Gastrocnemius medialis (tissue), 4 donors: ENCODE measurements around the gene PLEKHG7. TPM values are rescaled to one million over a fixed set of nuclear protein-coding genes. Genes with fewer than 3 reads are reported as not detected.

Experiments
- ATAC-seq, 2 donors: fragments of 150-250 bp; one replicate each; pipeline ENCODE4 v1.9.1; 2016
- DNase-seq, 2 donors: peaks; one replicate each; pipeline ENCODE4 v3.0.0-alpha.2; 2019
- H3K27ac ChIP-seq, 4 donors: fragments of 200-600 bp; sonication (generic); 1 replicate in 1 of 4; 2 replicates in 3 of 4; pipeline ENCODE4 v1.5.1; 2016 to 2018; ENCODE audit warnings: mild to moderate bottlenecking in 2 of 4, moderate library complexity in 1 of 4
- H3K27me3 ChIP-seq, 3 donors: fragments of 200-600 bp; sonication (generic) in 2 of 3; 1 replicate in 1 of 3; 2 replicates in 2 of 3; pipeline versions ENCODE4 v1.5.1 to v1.6.0; 2016 to 2019; ENCODE audit warnings: mild to moderate bottlenecking in 1 of 3, moderate library complexity in 1 of 3
- H3K36me3 ChIP-seq, 2 donors: fragments of 200-600 bp; sonication (generic) in 1 of 2; one replicate each; pipeline ENCODE4 v1.5.1; 2017 to 2018
- H3K4me1 ChIP-seq, 2 donors: fragments of 200-600 bp; sonication (generic) in 1 of 2; one replicate each; pipeline ENCODE4 v1.5.1; 2016 to 2017; ENCODE audit warnings: mild to moderate bottlenecking in 2 of 2
- H3K4me3 ChIP-seq, 4 donors: fragments of 200-600 bp; sonication (generic) in 3 of 4; 1 replicate in 1 of 4; 2 replicates in 3 of 4; pipeline ENCODE4 v1.5.1; 2016 to 2019; ENCODE audit warnings: mild to moderate bottlenecking in 2 of 4
- H3K9me3 ChIP-seq, 3 donors: fragments of 200-600 bp; sonication (generic) in 2 of 3; 1 replicate in 1 of 3; 2 replicates in 2 of 3; pipeline ENCODE4 v1.5.1; 2016 to 2019
- POLR2A ChIP-seq, 2 donors: fragments of 450-650 bp; IDR thresholded peaks; one replicate each; pipeline ENCODE4 v1.6.1; 2017; ENCODE audit warnings: antibody characterized with exemption in 2 of 2, mild to moderate bottlenecking in 2 of 2, moderate library complexity in 2 of 2
- in situ Hi-C, 4 donors: fragments of 200-750 bp; cut with MboI; loops; one replicate each; pipeline versions ENCODE4 v1.15.0 to v1.8.0; 2017; ENCODE audit warnings: low sequenced_read_pairs in 4 of 4
- intact Hi-C: fragments of 100-400 bp; cut with DNase I; formaldehyde crosslinking; loops from one replicate; pipeline ENCODE4 v1.15.1; 2023; ENCODE audit warnings: low total_unique reads
- total RNA-seq, 4 donors: library from RNA; depleted of rRNA; stranded (reverse); fragments of >200 nt; gene quantifications; one replicate each; pipeline versions ENCODE4 v1.1.0 to v1.2.3, GENCODE V29; 2016
- TF ChIP-seq, protein P1 (sequence below), 5 experiments: fragments of 450-650 bp in 3 of 5; fragments of 200-600 bp in 2 of 5; sonication (generic) in 2 of 5; IDR thresholded peaks in 4 of 5; conservative IDR thresholded peaks in 1 of 5; 1 replicate in 4 of 5; 2 replicates in 1 of 5; pipeline ENCODE4 v1.5.1; 2016 to 2019; ENCODE audit warnings: antibody characterized with exemption in 5 of 5, mild to moderate bottlenecking in 3 of 5, moderate library complexity in 3 of 5

PLEKHG7 gene
- total RNA-seq, 4 donors from 2014 or later, result not detected

GRCh38 chr12:92736605-92737004, 33.8 kb downstream of the PLEKHG7 start:
- no peak for TF ChIP-seq POLR2A (IDR thresholded peaks at IDR 0.05)
- TF ChIP-seq, protein P1, sequence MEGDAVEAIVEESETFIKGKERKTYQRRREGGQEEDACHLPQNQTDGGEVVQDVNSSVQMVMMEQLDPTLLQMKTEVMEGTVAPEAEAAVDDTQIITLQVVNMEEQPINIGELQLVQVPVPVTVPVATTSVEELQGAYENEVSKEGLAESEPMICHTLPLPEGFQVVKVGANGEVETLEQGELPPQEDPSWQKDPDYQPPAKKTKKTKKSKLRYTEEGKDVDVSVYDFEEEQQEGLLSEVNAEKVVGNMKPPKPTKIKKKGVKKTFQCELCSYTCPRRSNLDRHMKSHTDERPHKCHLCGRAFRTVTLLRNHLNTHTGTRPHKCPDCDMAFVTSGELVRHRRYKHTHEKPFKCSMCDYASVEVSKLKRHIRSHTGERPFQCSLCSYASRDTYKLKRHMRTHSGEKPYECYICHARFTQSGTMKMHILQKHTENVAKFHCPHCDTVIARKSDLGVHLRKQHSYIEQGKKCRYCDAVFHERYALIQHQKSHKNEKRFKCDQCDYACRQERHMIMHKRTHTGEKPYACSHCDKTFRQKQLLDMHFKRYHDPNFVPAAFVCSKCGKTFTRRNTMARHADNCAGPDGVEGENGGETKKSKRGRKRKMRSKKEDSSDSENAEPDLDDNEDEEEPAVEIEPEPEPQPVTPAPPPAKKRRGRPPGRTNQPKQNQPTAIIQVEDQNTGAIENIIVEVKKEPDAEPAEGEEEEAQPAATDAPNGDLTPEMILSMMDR (IDR thresholded peaks at IDR 0.05 in 4 of 5, conservative IDR thresholded peaks at IDR 0.05 in 1 of 5), result no peak
- no peak for ATAC-seq
- Histone ChIP-seq H3K4me3 (no peak overlapping the region), H3K27me3 (no peaks in the 10 kb centered on the region), H3K9me3 (no peaks in the 10 kb centered on the region), H3K27ac (no peak overlapping the region), H3K36me3 (no peaks in the 10 kb centered on the region), H3K4me1 (peaks cover 13 to 14% of the 10 kb centered on the region in 2 donors)
- intact Hi-C loops, result no loop called here
- in situ Hi-C loops, result no loop called here
- no peak for DNase-seq

- no peak overlapping the region for H3K4me3 ChIP-seq
- in situ Hi-C loops (no loop called here), intact Hi-C loops (no loop called here)
- no peaks in the 10 kb centered on the region for H3K27me3 ChIP-seq
- no peaks in the 10 kb centered on the region for H3K9me3 ChIP-seq
- H3K36me3 ChIP-seq, result no peaks in the 10 kb centered on the region
- peaks cover 13 to 15% of the 10 kb centered on the region in 2 donors for H3K4me1 ChIP-seq
- ATAC-seq, result no peak
- TF ChIP-seq, protein P1 (IDR thresholded peaks at IDR 0.05 in 4 of 5, conservative IDR thresholded peaks at IDR 0.05 in 1 of 5), result no peak
- no peak for TF ChIP-seq POLR2A (IDR thresholded peaks at IDR 0.05)
- no peak overlapping the region for H3K27ac ChIP-seq
- DNase-seq, result no peak
Observed at GRCh38 chr12:92737855-92738850, 35.4 kb downstream of the PLEKHG7 start.

DNA sequence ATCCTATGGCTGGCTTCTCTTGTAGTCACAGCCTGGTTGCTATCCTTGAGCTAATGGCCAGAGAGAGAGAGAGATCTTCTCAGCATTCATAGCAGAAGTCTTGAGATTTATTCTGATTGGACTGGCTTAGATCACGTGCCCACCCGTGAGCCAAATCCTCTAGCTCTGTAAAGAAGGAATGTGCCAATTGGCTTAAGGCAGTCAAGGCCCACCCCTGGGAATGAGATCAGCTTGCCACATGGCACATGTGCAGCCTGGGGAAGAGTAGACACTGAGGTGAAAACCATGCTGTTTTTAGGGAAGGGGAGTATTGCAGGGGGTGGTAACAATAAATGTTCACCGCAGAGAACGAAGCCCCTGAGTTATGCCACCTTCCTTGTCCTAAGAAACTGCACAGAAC, 36.3 kb downstream of the PLEKHG7 start:
- ATAC-seq (no peak), DNase-seq (no peak)
- TF ChIP-seq POLR2A (IDR thresholded peaks at IDR 0.05), result no peak
- TF ChIP-seq, protein P1 (IDR thresholded peaks at IDR 0.05 in 4 of 5, conservative IDR thresholded peaks at IDR 0.05 in 1 of 5), result no peak
- Histone ChIP-seq H3K4me1 (peaks cover 13 to 15% of the 10 kb centered on the region in 2 donors), H3K4me3 (no peak overlapping the region), H3K9me3 (no peaks in the 10 kb centered on the region), H3K27ac (no peak overlapping the region), H3K36me3 (no peaks in the 10 kb centered on the region), H3K27me3 (no peaks in the 10 kb centered on the region)
- intact Hi-C loops (no loop called here), in situ Hi-C loops (no loop called here)

GRCh38 chr12:92740411-92740810, 37.6 kb downstream of the PLEKHG7 start:
- Histone ChIP-seq H3K4me3 (no peak overlapping the region), H3K27ac (no peak overlapping the region), H3K36me3 (no peaks in the 10 kb centered on the region), H3K4me1 (peaks cover 5 to 7% of the 10 kb centered on the region in 2 donors), H3K9me3 (no peaks in the 10 kb centered on the region), H3K27me3 (no peaks in the 10 kb centered on the region)
- ATAC-seq (no peak), DNase-seq (no peak)
- intact Hi-C loops, result no loop called here
- no peak for TF ChIP-seq POLR2A (IDR thresholded peaks at IDR 0.05)
- TF ChIP-seq, protein P1 (IDR thresholded peaks at IDR 0.05 in 4 of 5, conservative IDR thresholded peaks at IDR 0.05 in 1 of 5), result no peak
- in situ Hi-C loops, result no loop called here
